K562 (cell line): ENCODE results near the gene NEK3. TPM values are rescaled to one million over a fixed set of nuclear protein-coding genes. Genes with fewer than 3 reads are reported as not detected.

Source experiments
- ATF7 ChIP-seq: fragments of 450-650 bp; IDR thresholded peaks from 2 replicates; pipeline ENCODE4 v1.7.1; 2014; ENCODE audit warnings: mild to moderate bottlenecking, moderate library complexity
- ETV1 ChIP-seq: fragments of 450-650 bp; conservative IDR thresholded peaks from 2 replicates; pipeline ENCODE4 v1.6.1; 2016; ENCODE audit warnings: missing genetic modification characterization, control low read depth, low read depth, missing compliant biosample characterization
- HNRNPLL ChIP-seq: fragments of 200-400 bp; formaldehyde crosslinking; IDR thresholded peaks from 2 replicates; pipeline ENCODE4 v1.6.1; 2017; ENCODE audit warnings: low read length, low read depth, mild to moderate bottlenecking; ENCODE audit not compliant: poor library complexity, severe bottlenecking
- PHF8 ChIP-seq: fragments of 200-600 bp; sonication (generic); IDR thresholded peaks from 2 replicates; pipeline ENCODE4 v1.6.1; 2012; ENCODE audit warnings: mixed run types, mild to moderate bottlenecking, inconsistent platforms, low read length, moderate library complexity, borderline replicate concordance
- RB1 ChIP-seq: fragments of 450-650 bp; IDR thresholded peaks from 2 replicates; pipeline ENCODE4 v1.6.1; 2017; ENCODE audit warnings: low read depth, mild to moderate bottlenecking
- RBFOX2 ChIP-seq: fragments of 200-400 bp; formaldehyde crosslinking; IDR thresholded peaks from 2 replicates; pipeline ENCODE4 v1.6.1; 2017; ENCODE audit warnings: low read depth, mild to moderate bottlenecking, low read length, moderate library complexity
- TEAD1 ChIP-seq, 2 experiments: fragments of 450-650 bp in 1 of 2; sonication (generic) in 1 of 2; formaldehyde crosslinking; IDR thresholded peaks; 2 replicates each; pipeline versions ENCODE4 v1.4.0 to v1.8.0; 2020 to 2022; ENCODE audit warnings: mild to moderate bottlenecking in 2 of 2, missing genetic modification reagents in 1 of 2
- ZNF445 ChIP-seq: fragments of 250-450 bp; sonication (Bioruptor Pico); IDR thresholded peaks from 2 replicates; pipeline ENCODE4 v1.4.0; 2020; ENCODE audit warnings: low read depth, mild to moderate bottlenecking, moderate library complexity
- polyA plus RNA-seq, 8 experiments: library from polyadenylated mRNA; depleted of rRNA in 4 of 8; stranded (reverse) in 5 of 8; unstranded in 3 of 8; fragments of >200 nt; fragmentation: Nextera tagmentation in 2 of 8; fragmentation: Illumina TruSeq in 1 of 8; extraction: Ambion mirVana in 2 of 8; extraction: Trizol in 1 of 8; gene quantifications; 2 replicates each; pipeline versions ENCODE4 v1.2.1 to v1.2.3, GENCODE V29; 2011 to 2014; ENCODE audit warnings: inconsistent platforms in 1 of 8, missing spikeins in 1 of 8
- total RNA-seq, 7 experiments: library from RNA; depleted of rRNA in 6 of 7; stranded (reverse); fragments of >200 nt in 6 of 7; fragmentation: Illumina TruSeq in 2 of 7; extraction: Trizol in 2 of 7; gene quantifications; 2 replicates each; pipeline versions ENCODE4 v1.2.1 to v1.2.3, GENCODE V29; 2011 to 2021; ENCODE audit warnings: low replicate concordance in 1 of 7
- TF ChIP-seq, protein P1 (sequence below): sonication (generic); formaldehyde crosslinking; IDR thresholded peaks from 2 replicates; pipeline ENCODE4 v1.8.0; 2022; ENCODE audit warnings: mild to moderate bottlenecking, missing genetic modification reagents
- TF ChIP-seq, protein P2 (sequence below): fragments of 450-650 bp; formaldehyde crosslinking; IDR thresholded peaks from 2 replicates; pipeline ENCODE4 v1.4.0; 2020; ENCODE audit warnings: mild to moderate bottlenecking
- TF ChIP-seq, protein P3 (sequence below): fragments of 200-800 bp; sonication (Bioruptor generic); IDR thresholded peaks from 2 replicates; pipeline ENCODE4 v1.6.1; 2017; ENCODE audit warnings: missing genetic modification characterization, missing compliant biosample characterization
- TF ChIP-seq, protein P4 (sequence below), 2 experiments: fragments of 450-650 bp; conservative IDR thresholded peaks; 2 replicates each; pipeline ENCODE4 v1.6.1; 2017; ENCODE audit warnings: mild to moderate bottlenecking in 2 of 2, moderate library complexity in 2 of 2
- TF ChIP-seq, protein P5 (sequence below), 3 experiments: IDR thresholded peaks in 2 of 3; conservative IDR thresholded peaks in 1 of 3; 2 replicates each; pipeline ENCODE4 v1.5.1; 2011 to 2012; ENCODE audit warnings: low read length in 3 of 3, mild to moderate bottlenecking in 3 of 3, control low read depth in 2 of 3, improper control_type of control experiment in 1 of 3, inconsistent platforms in 1 of 3, low read depth in 1 of 3, mixed read lengths in 1 of 3, moderate library complexity in 1 of 3; ENCODE audit not compliant: insufficient read depth in 2 of 3

NEK3 gene
- total and polyA plus RNA-seq, 9 of the 15 experiments (the other 6 are each of a cell fraction or from before 2014, with no cell fraction given), result 6.2 to 11.0 (median 9.3) TPM

DNA sequence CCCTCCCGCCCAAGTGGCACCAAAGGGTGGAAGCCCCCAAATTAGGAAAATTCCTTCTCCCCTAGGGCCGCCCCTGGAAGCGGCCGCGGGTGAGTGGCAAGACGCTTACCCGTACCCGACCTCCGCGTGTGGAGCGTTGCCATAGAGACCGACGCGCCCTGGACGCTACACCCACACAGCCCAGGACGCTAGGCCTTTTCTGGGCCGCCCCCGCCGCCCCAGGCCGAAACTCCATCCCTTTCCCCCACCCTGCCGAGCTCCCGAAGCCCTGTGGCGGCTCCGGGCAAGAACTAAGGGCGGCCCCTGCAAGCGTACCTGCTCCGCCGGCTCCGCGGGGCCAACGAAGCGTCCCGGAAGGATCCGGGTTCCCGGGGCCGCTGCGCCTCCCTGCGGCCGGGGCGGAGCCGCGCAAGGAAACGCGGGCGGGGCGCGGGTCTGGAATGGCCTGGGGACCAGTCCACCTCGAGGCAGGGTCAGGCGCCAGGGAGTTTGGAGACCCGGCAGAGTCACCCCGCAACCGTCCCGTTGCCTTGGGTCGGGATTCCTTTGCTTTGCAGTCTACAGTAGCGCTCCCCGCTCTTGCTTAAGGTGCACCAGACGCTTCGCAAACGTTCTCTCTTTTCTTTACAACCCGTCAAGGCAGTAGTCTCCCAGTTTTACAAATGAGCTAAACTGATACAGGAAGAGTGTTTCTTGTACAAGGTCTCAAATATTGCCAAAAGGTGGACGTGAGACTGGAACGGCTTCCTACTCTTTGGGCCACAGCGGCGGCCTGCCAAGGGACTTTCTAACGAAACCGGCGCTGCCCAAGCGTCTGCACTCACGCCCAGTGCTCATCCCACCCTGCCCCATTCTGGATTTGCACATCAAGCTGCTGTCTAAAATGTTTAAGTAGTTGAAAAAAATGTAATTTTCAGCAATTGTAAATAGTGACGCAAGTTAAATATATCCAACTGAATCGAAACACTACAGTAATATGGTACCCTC lies 30.4 kb downstream of the NEK3 start, which contains the start of gene NEK5 (continued):
- TF ChIP-seq, protein P1, sequence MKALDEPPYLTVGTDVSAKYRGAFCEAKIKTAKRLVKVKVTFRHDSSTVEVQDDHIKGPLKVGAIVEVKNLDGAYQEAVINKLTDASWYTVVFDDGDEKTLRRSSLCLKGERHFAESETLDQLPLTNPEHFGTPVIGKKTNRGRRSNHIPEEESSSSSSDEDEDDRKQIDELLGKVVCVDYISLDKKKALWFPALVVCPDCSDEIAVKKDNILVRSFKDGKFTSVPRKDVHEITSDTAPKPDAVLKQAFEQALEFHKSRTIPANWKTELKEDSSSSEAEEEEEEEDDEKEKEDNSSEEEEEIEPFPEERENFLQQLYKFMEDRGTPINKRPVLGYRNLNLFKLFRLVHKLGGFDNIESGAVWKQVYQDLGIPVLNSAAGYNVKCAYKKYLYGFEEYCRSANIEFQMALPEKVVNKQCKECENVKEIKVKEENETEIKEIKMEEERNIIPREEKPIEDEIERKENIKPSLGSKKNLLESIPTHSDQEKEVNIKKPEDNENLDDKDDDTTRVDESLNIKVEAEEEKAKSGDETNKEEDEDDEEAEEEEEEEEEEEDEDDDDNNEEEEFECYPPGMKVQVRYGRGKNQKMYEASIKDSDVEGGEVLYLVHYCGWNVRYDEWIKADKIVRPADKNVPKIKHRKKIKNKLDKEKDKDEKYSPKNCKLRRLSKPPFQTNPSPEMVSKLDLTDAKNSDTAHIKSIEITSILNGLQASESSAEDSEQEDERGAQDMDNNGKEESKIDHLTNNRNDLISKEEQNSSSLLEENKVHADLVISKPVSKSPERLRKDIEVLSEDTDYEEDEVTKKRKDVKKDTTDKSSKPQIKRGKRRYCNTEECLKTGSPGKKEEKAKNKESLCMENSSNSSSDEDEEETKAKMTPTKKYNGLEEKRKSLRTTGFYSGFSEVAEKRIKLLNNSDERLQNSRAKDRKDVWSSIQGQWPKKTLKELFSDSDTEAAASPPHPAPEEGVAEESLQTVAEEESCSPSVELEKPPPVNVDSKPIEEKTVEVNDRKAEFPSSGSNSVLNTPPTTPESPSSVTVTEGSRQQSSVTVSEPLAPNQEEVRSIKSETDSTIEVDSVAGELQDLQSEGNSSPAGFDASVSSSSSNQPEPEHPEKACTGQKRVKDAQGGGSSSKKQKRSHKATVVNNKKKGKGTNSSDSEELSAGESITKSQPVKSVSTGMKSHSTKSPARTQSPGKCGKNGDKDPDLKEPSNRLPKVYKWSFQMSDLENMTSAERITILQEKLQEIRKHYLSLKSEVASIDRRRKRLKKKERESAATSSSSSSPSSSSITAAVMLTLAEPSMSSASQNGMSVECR (CRISPR knock-in tag), result peak; percentile 86
- TF ChIP-seq, protein P2, sequence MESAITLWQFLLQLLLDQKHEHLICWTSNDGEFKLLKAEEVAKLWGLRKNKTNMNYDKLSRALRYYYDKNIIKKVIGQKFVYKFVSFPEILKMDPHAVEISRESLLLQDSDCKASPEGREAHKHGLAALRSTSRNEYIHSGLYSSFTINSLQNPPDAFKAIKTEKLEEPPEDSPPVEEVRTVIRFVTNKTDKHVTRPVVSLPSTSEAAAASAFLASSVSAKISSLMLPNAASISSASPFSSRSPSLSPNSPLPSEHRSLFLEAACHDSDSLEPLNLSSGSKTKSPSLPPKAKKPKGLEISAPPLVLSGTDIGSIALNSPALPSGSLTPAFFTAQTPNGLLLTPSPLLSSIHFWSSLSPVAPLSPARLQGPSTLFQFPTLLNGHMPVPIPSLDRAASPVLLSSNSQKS (CRISPR knock-in tag), result no peak
- TF ChIP-seq ZNF445 (no peak), PHF8 (0 out of 2 replicates have a peak, but pooled peaks have one; percentile 16), RB1 (peak; percentile 75), RBFOX2 (peak; percentile 32; the same call in 1 of the 2 replicates), ETV1 (0 out of 2 replicates have a peak, but pooled peaks have one; percentile 45), HNRNPLL (peak; percentile 51), ATF7 (peak; percentile 45; the same call in 1 of the 2 replicates), TEAD1 (CRISPR knock-in tag; IDR thresholded peaks at IDR 0.05) (0 out of 4 replicates have a peak, but pooled peaks of 1 of the 2 experiments have one; percentile 30)
- TF ChIP-seq, protein P3, sequence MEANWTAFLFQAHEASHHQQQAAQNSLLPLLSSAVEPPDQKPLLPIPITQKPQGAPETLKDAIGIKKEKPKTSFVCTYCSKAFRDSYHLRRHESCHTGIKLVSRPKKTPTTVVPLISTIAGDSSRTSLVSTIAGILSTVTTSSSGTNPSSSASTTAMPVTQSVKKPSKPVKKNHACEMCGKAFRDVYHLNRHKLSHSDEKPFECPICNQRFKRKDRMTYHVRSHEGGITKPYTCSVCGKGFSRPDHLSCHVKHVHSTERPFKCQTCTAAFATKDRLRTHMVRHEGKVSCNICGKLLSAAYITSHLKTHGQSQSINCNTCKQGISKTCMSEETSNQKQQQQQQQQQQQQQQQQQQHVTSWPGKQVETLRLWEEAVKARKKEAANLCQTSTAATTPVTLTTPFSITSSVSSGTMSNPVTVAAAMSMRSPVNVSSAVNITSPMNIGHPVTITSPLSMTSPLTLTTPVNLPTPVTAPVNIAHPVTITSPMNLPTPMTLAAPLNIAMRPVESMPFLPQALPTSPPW, result peak; percentile 63; the same call in 1 of the 2 replicates
- TF ChIP-seq, protein P4, sequence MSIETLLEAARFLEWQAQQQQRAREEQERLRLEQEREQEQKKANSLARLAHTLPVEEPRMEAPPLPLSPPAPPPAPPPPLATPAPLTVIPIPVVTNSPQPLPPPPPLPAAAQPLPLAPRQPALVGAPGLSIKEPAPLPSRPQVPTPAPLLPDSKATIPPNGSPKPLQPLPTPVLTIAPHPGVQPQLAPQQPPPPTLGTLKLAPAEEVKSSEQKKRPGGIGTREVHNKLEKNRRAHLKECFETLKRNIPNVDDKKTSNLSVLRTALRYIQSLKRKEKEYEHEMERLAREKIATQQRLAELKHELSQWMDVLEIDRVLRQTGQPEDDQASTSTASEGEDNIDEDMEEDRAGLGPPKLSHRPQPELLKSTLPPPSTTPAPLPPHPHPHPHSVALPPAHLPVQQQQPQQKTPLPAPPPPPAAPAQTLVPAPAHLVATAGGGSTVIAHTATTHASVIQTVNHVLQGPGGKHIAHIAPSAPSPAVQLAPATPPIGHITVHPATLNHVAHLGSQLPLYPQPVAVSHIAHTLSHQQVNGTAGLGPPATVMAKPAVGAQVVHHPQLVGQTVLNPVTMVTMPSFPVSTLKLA (conservative IDR thresholded peaks at IDR 0.05), result peak; percentile 69 to 83
- TF ChIP-seq, protein P5, sequence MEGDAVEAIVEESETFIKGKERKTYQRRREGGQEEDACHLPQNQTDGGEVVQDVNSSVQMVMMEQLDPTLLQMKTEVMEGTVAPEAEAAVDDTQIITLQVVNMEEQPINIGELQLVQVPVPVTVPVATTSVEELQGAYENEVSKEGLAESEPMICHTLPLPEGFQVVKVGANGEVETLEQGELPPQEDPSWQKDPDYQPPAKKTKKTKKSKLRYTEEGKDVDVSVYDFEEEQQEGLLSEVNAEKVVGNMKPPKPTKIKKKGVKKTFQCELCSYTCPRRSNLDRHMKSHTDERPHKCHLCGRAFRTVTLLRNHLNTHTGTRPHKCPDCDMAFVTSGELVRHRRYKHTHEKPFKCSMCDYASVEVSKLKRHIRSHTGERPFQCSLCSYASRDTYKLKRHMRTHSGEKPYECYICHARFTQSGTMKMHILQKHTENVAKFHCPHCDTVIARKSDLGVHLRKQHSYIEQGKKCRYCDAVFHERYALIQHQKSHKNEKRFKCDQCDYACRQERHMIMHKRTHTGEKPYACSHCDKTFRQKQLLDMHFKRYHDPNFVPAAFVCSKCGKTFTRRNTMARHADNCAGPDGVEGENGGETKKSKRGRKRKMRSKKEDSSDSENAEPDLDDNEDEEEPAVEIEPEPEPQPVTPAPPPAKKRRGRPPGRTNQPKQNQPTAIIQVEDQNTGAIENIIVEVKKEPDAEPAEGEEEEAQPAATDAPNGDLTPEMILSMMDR (IDR thresholded peaks at IDR 0.05 in 2 of 3, conservative IDR thresholded peaks at IDR 0.05 in 1 of 3; ENCODE audit: insufficient read depth in 2 of 3, low read depth in 1 of 3, low read length in 3 of 3), result peak; percentile 73 to 81 (median 74)
